ENCODE measurements around the gene TSHZ3.

Gene TSHZ3

GRCh38 chr19:31313291-31314030 is 35.8 kb downstream of the TSHZ3 start:
- no peak overlapping the region for H3K9ac ChIP-seq
- TF ChIP-seq CTCF (IDR thresholded peaks at IDR 0.05) = no peak
- H3K79me2 ChIP-seq = peaks cover 3% of the 10 kb centered on the region
- H3K4me1 ChIP-seq = no peaks in the 10 kb centered on the region
- H3K4me2 ChIP-seq (ENCODE audit: low read length) = no peak overlapping the region
- H3K27me3 ChIP-seq (ENCODE audit: control insufficient read depth, insufficient read depth, low read length) = no peaks in the 10 kb centered on the region
- H3K9me3 ChIP-seq (ENCODE audit: control insufficient read depth, low read length) = no peaks in the 10 kb centered on the region
- H3K27ac ChIP-seq = no peak overlapping the region
- H3K4me3 ChIP-seq (ENCODE audit: low read depth, low read length) = no peak overlapping the region
- H2AFZ ChIP-seq = no peak overlapping the region
- no peaks in the 10 kb centered on the region for H3K36me3 ChIP-seq (ENCODE audit: control insufficient read depth, insufficient read depth, low read length)

- no peaks in the 10 kb centered on the region for H3K9me3 ChIP-seq (ENCODE audit: control insufficient read depth, low read length)
- peaks cover 3% of the 10 kb centered on the region for H3K79me2 ChIP-seq
- no peaks in the 10 kb centered on the region for H3K36me3 ChIP-seq (ENCODE audit: control insufficient read depth, insufficient read depth, low read length)
- H2AFZ ChIP-seq = no peak overlapping the region
- no peak overlapping the region for H3K4me2 ChIP-seq (ENCODE audit: low read length)
- H3K27ac ChIP-seq = no peak overlapping the region
- TF ChIP-seq CTCF (IDR thresholded peaks at IDR 0.05) = no peak
- no peak overlapping the region for H3K4me3 ChIP-seq (ENCODE audit: low read depth, low read length)
- no peak overlapping the region for H3K9ac ChIP-seq
- no peaks in the 10 kb centered on the region for H3K4me1 ChIP-seq
- no peaks in the 10 kb centered on the region for H3K27me3 ChIP-seq (ENCODE audit: control insufficient read depth, insufficient read depth, low read length)
These were observed 36.5 kb downstream of the TSHZ3 start for GRCh38 chr19:31312677-31313244.

GRCh38 chr19:31312009-31312676 is 37.1 kb downstream of the TSHZ3 start:
- Histone ChIP-seq H3K9ac (no peak overlapping the region), H3K4me3 (ENCODE audit: low read depth, low read length) (no peak overlapping the region), H3K9me3 (ENCODE audit: control insufficient read depth, low read length) (no peaks in the 10 kb centered on the region), H3K27ac (no peak overlapping the region), H3K79me2 (peaks cover 3% of the 10 kb centered on the region), H3K36me3 (ENCODE audit: control insufficient read depth, insufficient read depth, low read length) (no peaks in the 10 kb centered on the region), H3K4me2 (ENCODE audit: low read length) (no peak overlapping the region), H3K27me3 (ENCODE audit: control insufficient read depth, insufficient read depth, low read length) (no peaks in the 10 kb centered on the region), H3K4me1 (no peaks in the 10 kb centered on the region), H2AFZ (no peak overlapping the region)
- TF ChIP-seq CTCF (IDR thresholded peaks at IDR 0.05) = no peak

GRCh38 chr19:31310432-31311133 is 38.7 kb downstream of the TSHZ3 start:
- no peaks in the 10 kb centered on the region for H3K36me3 ChIP-seq (ENCODE audit: control insufficient read depth, insufficient read depth, low read length)
- H3K4me3 ChIP-seq (ENCODE audit: low read depth, low read length) = no peak overlapping the region
- H3K4me1 ChIP-seq = no peaks in the 10 kb centered on the region
- H3K27ac ChIP-seq = no peak overlapping the region
- H3K79me2 ChIP-seq = peaks cover 3% of the 10 kb centered on the region
- H3K27me3 ChIP-seq (ENCODE audit: control insufficient read depth, insufficient read depth, low read length) = no peaks in the 10 kb centered on the region
- no peak for TF ChIP-seq CTCF (IDR thresholded peaks at IDR 0.05)
- H3K4me2 ChIP-seq (ENCODE audit: low read length) = no peak overlapping the region
- H3K9ac ChIP-seq = no peak overlapping the region
- no peaks in the 10 kb centered on the region for H3K9me3 ChIP-seq (ENCODE audit: control insufficient read depth, low read length)
- H2AFZ ChIP-seq = no peak overlapping the region
